MM.1S (cell line): ENCODE results near the gene DLGAP1.

Experiments
- CTCF ChIP-seq: fragments of 300-600 bp; sonication (generic); IDR thresholded peaks from 2 replicates; pipeline ENCODE4 v1.5.1; 2016; ENCODE audit warnings: antibody characterized with exemption, low read length, mixed read lengths
- EZH2phosphoT487 ChIP-seq: fragments of 300-600 bp; sonication (generic); IDR thresholded peaks from 2 replicates; pipeline ENCODE4 v1.6.1; 2018; ENCODE audit warnings: antibody characterized with exemption, low read length

- TF ChIP-seq CTCF (no peak), EZH2phosphoT487 (no peak)
Measured at GRCh38 chr18:4276953-4277585, 178.0 kb downstream of the DLGAP1 start.
